Measurements from ENCODE around the gene KIF3A.

The KIF3A gene

DNA sequence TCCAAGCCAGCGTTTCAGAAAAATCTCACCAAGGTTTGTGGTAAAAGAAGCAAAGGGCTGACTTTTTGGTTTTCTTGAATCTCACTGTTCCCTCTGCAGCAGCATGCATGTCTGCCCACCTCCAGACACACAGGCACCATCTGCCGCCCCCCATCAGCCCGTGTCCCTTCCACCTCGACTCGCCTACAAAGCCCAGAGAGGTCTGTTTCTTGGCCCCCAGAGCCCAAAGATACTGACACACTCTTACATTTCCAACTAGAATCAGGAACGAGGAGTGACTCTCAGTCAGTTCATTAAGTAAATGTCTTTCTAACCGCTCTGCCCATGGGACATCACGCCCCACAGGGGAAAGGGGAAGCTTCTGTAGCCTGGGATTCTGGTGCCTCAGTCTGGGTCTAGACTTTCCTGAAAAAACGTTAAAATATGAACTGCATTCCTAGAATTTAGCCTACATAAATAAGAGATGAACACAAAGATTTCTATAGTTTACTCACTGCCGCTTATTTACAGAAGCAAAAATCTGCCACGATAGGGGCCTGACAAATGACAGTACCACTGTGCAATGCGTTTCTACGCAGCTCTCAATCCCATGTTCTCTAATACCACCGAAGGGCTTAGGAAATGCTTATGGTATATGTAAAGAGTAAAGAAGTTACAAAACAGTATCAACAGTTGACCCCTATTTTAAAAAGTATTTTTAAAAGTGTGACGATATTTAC, 59.5 kb downstream of the KIF3A start:
- Mint-ChIP-seq H3K27ac (no peak overlapping the region), H3K27me3 (peaks cover 2% of the 10 kb centered on the region)
- no peak for ATAC-seq (ENCODE audit: low read depth)

DNA sequence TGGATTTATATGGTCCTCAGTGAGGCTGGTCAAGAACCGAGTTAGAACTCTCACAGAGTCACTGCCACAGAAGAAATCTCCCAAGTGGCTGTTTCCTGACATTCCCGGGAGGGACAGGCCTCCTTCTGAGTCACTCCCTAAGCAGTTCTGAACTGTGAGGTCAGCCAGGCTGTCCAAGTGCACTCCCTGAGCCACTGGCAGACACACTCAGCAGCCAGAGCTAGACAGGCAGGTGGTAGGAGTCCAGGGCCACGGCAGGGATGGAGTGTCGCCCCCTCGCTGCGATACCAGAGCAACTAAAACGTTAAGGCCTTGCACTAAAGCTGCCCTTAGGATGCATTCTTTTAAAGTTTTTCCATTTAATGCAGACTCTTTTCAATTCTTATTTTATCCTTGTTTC, 60.2 kb downstream of the KIF3A start:
- Mint-ChIP-seq H3K36me3 (no peaks in the 10 kb centered on the region), H3K27ac (no peak overlapping the region), H3K9me3 (no peaks in the 10 kb centered on the region), H3K4me3 (no peak overlapping the region), H3K4me1 (peaks cover 14% of the 10 kb centered on the region), H3K27me3 (peaks cover 2% of the 10 kb centered on the region)
- no peak for DNase-seq (ENCODE audit: low spot score in 2 of 2)
- no peak for ATAC-seq (ENCODE audit: low read depth)

More for the DNA sequence above, 59.5 kb downstream of the KIF3A start:
- peaks cover 14% of the 10 kb centered on the region for H3K4me1 Mint-ChIP-seq
- no peak for DNase-seq (ENCODE audit: low spot score in 2 of 2)
- no peak overlapping the region for H3K4me3 Mint-ChIP-seq
- no peaks in the 10 kb centered on the region for H3K9me3 Mint-ChIP-seq
- no peaks in the 10 kb centered on the region for H3K36me3 Mint-ChIP-seq

- Mint-ChIP-seq H3K4me3 (no peak overlapping the region), H3K27ac (no peak overlapping the region), H3K4me1 (peaks cover 9% of the 10 kb centered on the region), H3K27me3 (peaks cover 2% of the 10 kb centered on the region), H3K9me3 (no peaks in the 10 kb centered on the region), H3K36me3 (no peaks in the 10 kb centered on the region)
- ATAC-seq (ENCODE audit: low read depth) (no peak), DNase-seq (ENCODE audit: low spot score in 2 of 2) (no peak)
These were observed 61.2 kb downstream of the KIF3A start for GRCh38 chr5:132675936-132676689.

DNA sequence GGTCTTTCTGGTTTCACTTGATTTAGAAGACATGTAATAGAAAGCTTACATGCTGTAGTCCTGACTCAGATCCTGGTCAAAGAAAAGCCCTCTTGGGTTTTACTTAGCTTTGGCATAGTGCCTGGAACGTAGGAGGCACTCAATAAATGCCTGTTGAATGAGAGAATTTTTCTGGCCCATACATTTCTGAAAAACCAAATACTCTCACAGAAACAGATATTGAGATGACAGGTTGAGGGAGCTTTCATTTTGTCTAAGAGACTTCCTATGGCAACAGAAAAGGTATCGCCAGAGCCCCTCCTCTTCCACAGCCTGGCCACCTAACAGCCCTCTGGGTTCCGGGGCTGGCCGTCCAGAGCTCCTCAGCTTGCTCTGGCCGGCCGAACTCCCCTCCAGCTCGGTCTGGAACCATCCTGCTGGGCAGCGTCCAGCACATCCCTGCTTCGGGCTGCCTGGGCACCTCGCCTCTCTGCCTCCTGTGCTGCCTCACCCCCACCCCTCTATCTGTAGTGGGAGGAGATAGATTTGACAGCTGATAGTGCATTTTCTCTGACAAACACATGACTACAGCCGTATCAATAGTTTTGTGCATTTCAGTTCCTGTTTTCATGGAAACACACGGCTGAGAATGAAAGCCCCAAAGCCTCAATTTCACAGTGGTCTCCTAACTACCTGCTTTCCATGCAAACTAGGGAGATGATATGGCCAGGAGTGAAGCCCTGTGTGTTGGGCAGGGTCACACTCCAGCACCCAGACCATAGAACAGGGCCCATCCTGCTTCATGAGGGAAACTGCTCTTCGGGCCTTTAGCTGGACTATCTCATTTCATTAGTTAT, 62.5 kb downstream of the KIF3A start:
- H3K36me3 Mint-ChIP-seq = no peaks in the 10 kb centered on the region

GRCh38 chr5:132673939-132674630, 63.3 kb downstream of the KIF3A start, which contains the start of gene IL4:
TSS of gene IL4 (plus strand) at chr5:132673989. CDS start at chr5:132674051, 62 bp downstream.
- no peak for DNase-seq (ENCODE audit: low spot score in 2 of 2)
- H3K4me1 Mint-ChIP-seq = peaks cover 4% of the 10 kb centered on the region
- ATAC-seq (ENCODE audit: low read depth) = no peak
- peaks cover 3% of the 10 kb centered on the region for H3K27me3 Mint-ChIP-seq
- H3K4me3 Mint-ChIP-seq = no peak within 1 kb of the TSS
- H3K9me3 Mint-ChIP-seq = no peaks in the 10 kb centered on the region
- H3K36me3 Mint-ChIP-seq = no peaks in the 10 kb centered on the region
- H3K27ac Mint-ChIP-seq = no peak within 1 kb of the TSS

More for the DNA sequence above, 62.5 kb downstream of the KIF3A start:
- ATAC-seq (ENCODE audit: low read depth) = peak; percentile 53
- DNase-seq (ENCODE audit: low spot score in 2 of 2) = no peak
- no peak overlapping the region for H3K27ac Mint-ChIP-seq
- no peaks in the 10 kb centered on the region for H3K9me3 Mint-ChIP-seq
- no peak overlapping the region for H3K4me3 Mint-ChIP-seq
- H3K4me1 Mint-ChIP-seq = peaks cover 4% of the 10 kb centered on the region
- peaks cover 3% of the 10 kb centered on the region for H3K27me3 Mint-ChIP-seq

DNA sequence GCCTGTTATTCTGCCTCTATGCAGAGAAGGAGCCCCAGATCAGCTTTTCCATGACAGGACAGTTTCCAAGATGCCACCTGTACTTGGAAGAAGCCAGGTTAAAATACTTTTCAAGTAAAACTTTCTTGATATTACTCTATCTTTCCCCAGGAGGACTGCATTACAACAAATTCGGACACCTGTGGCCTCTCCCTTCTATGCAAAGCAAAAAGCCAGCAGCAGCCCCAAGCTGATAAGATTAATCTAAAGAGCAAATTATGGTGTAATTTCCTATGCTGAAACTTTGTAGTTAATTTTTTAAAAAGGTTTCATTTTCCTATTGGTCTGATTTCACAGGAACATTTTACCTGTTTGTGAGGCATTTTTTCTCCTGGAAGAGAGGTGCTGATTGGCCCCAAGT, 63.9 kb downstream of the KIF3A start:
- no peak overlapping the region for H3K4me3 Mint-ChIP-seq
- H3K27ac Mint-ChIP-seq = no peak overlapping the region
- peaks cover 4% of the 10 kb centered on the region for H3K4me1 Mint-ChIP-seq

GRCh38 chr5:132671000-132671399, 66.3 kb downstream of the KIF3A start:
- no peak overlapping the region for H3K27ac Mint-ChIP-seq
- peaks cover 4% of the 10 kb centered on the region for H3K4me1 Mint-ChIP-seq
- H3K9me3 Mint-ChIP-seq = no peaks in the 10 kb centered on the region
- H3K36me3 Mint-ChIP-seq = no peaks in the 10 kb centered on the region
- H3K4me3 Mint-ChIP-seq = no peak overlapping the region
- no peak for ATAC-seq (ENCODE audit: low read depth)
- no peak for DNase-seq (ENCODE audit: low spot score in 2 of 2)
- H3K27me3 Mint-ChIP-seq = peaks cover 7% of the 10 kb centered on the region

More for the DNA sequence above, 63.9 kb downstream of the KIF3A start:
- Mint-ChIP-seq H3K9me3 (no peaks in the 10 kb centered on the region), H3K36me3 (no peaks in the 10 kb centered on the region), H3K27me3 (peaks cover 3% of the 10 kb centered on the region)
- ATAC-seq (ENCODE audit: low read depth) (no peak), DNase-seq (ENCODE audit: low spot score in 2 of 2) (no peak)

DNA sequence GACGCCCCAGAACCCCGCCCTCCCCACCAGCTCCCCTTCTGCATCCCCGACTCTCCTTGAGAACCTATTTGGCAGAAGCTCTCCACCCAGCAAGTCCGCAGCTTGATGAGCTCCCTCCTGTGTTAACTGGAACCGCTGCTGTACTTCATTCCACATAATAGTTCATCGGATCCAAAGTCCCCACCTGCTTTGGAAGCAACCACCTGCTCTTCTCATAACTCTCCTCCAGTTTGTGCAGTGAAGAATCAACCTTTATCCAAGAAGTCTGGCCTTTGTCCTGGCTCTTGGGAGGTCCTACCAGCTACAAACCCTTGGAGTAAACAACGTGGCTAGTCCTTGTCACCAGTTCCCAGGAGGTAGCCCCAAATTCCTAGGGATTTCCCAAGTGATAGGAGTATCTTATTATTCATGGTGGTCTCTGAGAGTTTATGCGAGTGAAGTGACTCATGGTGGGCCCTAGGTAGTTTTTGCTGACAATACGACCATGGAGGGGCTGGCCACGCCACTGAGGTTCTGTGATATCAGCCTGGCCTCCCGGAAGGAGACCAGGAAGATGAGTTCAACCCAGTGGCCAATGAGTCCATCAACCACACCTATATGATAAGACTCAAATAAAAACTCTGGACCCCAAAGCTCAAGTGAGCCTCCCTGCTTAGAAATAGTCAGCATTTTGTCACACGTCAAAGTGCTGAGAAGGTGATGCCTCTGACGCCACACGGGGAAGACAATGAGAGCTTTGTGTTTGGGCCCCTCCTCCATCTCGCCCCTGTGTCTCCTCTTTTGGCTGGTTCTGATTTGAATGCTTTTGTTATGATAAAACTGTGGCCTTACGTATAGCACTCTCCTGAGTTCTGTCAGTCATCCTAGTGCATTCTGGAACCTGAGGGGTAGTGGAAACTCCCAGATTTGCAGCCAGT, 67.1 kb downstream of the KIF3A start:
- H3K27ac Mint-ChIP-seq = no peak overlapping the region
- H3K36me3 Mint-ChIP-seq = no peaks in the 10 kb centered on the region
- no peaks in the 10 kb centered on the region for H3K9me3 Mint-ChIP-seq
- H3K27me3 Mint-ChIP-seq = peaks cover 7% of the 10 kb centered on the region
- ATAC-seq (ENCODE audit: low read depth) (no peak), DNase-seq (ENCODE audit: low spot score in 2 of 2) (no peak)
- H3K4me3 Mint-ChIP-seq = no peak overlapping the region
- H3K4me1 Mint-ChIP-seq = peaks cover 4% of the 10 kb centered on the region

GRCh38 chr5:132669455-132669820, 67.9 kb downstream of the KIF3A start:
- Mint-ChIP-seq H3K36me3 (no peaks in the 10 kb centered on the region), H3K27me3 (peaks cover 7% of the 10 kb centered on the region), H3K9me3 (no peaks in the 10 kb centered on the region), H3K4me1 (no peaks in the 10 kb centered on the region), H3K27ac (no peak overlapping the region), H3K4me3 (no peak overlapping the region)
- no peak for DNase-seq (ENCODE audit: low spot score in 2 of 2)
- no peak for ATAC-seq (ENCODE audit: low read depth)

- H3K27me3 Mint-ChIP-seq = peaks cover 7% of the 10 kb centered on the region
- DNase-seq (ENCODE audit: low spot score in 2 of 2) (no peak), ATAC-seq (ENCODE audit: low read depth) (no peak)
- H3K9me3 Mint-ChIP-seq = no peaks in the 10 kb centered on the region
- H3K36me3 Mint-ChIP-seq = no peaks in the 10 kb centered on the region
- no peak overlapping the region for H3K4me3 Mint-ChIP-seq
- H3K27ac Mint-ChIP-seq = no peak overlapping the region
- H3K4me1 Mint-ChIP-seq = peaks cover 3% of the 10 kb centered on the region
These were observed 68.5 kb downstream of the KIF3A start for GRCh38 chr5:132668706-132669454.

GRCh38 chr5:132667761-132668705, 69.3 kb downstream of the KIF3A start:
- no peaks in the 10 kb centered on the region for H3K9me3 Mint-ChIP-seq
- H3K4me1 Mint-ChIP-seq = peaks cover 8% of the 10 kb centered on the region
- H3K4me3 Mint-ChIP-seq = no peak overlapping the region
- no peaks in the 10 kb centered on the region for H3K36me3 Mint-ChIP-seq
- ATAC-seq (ENCODE audit: low read depth) = no peak
- H3K27ac Mint-ChIP-seq = no peak overlapping the region
- peaks cover 7% of the 10 kb centered on the region for H3K27me3 Mint-ChIP-seq
- no peak for DNase-seq (ENCODE audit: low spot score in 2 of 2)

All from memory B cell (primary cell).